Activated T-cell treated with anti-CD3 and anti-CD28 coated beads, Interleukin-2, amount 50 U/mL, for 1 hour (primary cell): ENCODE data around the gene RFNG.
"Not testable (repeated sequence)": the region's sequence is repeated elsewhere in the genome, so short reads cannot be mapped to it uniquely, and the experiment has no call there.

Experiments
- DNase-seq: peaks from one replicate; pipeline ENCODE4 v3.0.0-alpha.2; 2020

The RFNG gene

GRCh38 chr17:82039695-82040299, 11.8 kb downstream of the RFNG start:
- DNase-seq: no peak

- DNase-seq: not testable (repeated sequence)
Measured at GRCh38 chr17:82038796-82039409, 12.7 kb downstream of the RFNG start.

- DNase-seq: no peak
Measured at GRCh38 chr17:82037889-82038195, 13.8 kb downstream of the RFNG start.

- DNase-seq: peak; percentile 93
Measured at GRCh38 chr17:82037092-82037888, 14.3 kb downstream of the RFNG start, which contains the start of gene DCXR. Gene DCXR, minus strand, starts transcription at chr17:82037697. Its CDS starts 15 bp downstream, at chr17:82037682.

GRCh38 chr17:82036634-82037091, 14.9 kb downstream of the RFNG start:
- DNase-seq: no peak

- DNase-seq: no peak
Measured at GRCh38 chr17:82035956-82036633, 15.5 kb downstream of the RFNG start.

- no peak for DNase-seq
Measured at GRCh38 chr17:82035488-82035887, 16.1 kb downstream of the RFNG start.

GRCh38 chr17:82034371-82035011, 17.1 kb downstream of the RFNG start:
- no peak for DNase-seq

- DNase-seq: no peak
Measured at GRCh38 chr17:82033359-82034085, 18.1 kb downstream of the RFNG start.

GRCh38 chr17:82031885-82032627, 19.6 kb downstream of the RFNG start:
- DNase-seq: peak; percentile 58

- peak; percentile 38 for DNase-seq
Measured at GRCh38 chr17:82031303-82031884, 20.2 kb downstream of the RFNG start, which contains the start of gene RAC3. Gene RAC3, plus strand, starts transcription at chr17:82031678. Its CDS starts 84 bp downstream, at chr17:82031762.

GRCh38 chr17:82030470-82031302, 20.9 kb downstream of the RFNG start:
- peak; percentile 85 for DNase-seq

GRCh38 chr17:82029990-82030469, 21.6 kb downstream of the RFNG start:
- no peak for DNase-seq

- DNase-seq: no peak
Measured at GRCh38 chr17:82029391-82029790, 22.2 kb downstream of the RFNG start.

GRCh38 chr17:82028966-82029365, 22.6 kb downstream of the RFNG start:
- DNase-seq: no peak

- DNase-seq: no peak
Measured at GRCh38 chr17:82028246-82028645, 23.4 kb downstream of the RFNG start.

GRCh38 chr17:82025401-82026107, 26.1 kb downstream of the RFNG start:
- DNase-seq: no peak

GRCh38 chr17:82024859-82025258, 26.8 kb downstream of the RFNG start:
- no peak for DNase-seq
